GM18907 (cell line): Measurements from ENCODE around the gene GOLIM4.
"Not testable (repeated sequence)": the region's sequence is repeated elsewhere in the genome, so short reads cannot be mapped to it uniquely, and the experiment has no call there.

Experiments used
- ATAC-seq: cut with Tn5 transposase; IDR thresholded peaks from one replicate; pipeline ENCODE4 v1.9.1; 2021; ENCODE audit warnings: mild to moderate bottlenecking, moderate library complexity; ENCODE audit not compliant: unreplicated experiment

The GOLIM4 gene

DNA sequence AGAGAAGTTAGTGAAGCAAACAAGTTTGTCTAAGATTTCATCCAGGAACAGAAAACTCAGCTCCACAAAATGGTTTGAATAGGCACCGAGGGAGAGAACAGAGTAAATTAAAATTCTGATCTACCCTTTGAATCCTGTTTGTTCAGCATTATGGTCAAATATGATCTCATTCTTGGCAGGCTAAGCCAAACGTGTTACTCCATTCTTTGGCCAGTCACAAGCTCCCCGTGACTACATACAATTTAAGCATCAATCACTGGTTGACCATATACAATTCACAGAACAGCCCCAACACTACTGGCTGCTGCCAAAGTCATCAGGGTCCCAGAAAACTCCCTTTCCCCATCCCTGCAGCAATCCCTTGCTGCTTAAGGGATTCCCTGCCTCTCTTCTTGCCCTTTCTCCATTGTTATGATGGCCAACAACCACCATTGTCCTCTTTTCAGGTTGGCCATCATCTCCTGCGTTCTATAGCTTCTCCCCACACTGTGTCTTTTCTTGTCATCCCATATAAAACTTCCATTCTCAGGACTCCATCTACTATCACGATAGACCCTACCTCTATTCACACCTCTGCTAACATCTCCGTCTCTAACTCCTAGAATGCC is 46.3 kb downstream of the GOLIM4 start:
- no peak for ATAC-seq

DNA sequence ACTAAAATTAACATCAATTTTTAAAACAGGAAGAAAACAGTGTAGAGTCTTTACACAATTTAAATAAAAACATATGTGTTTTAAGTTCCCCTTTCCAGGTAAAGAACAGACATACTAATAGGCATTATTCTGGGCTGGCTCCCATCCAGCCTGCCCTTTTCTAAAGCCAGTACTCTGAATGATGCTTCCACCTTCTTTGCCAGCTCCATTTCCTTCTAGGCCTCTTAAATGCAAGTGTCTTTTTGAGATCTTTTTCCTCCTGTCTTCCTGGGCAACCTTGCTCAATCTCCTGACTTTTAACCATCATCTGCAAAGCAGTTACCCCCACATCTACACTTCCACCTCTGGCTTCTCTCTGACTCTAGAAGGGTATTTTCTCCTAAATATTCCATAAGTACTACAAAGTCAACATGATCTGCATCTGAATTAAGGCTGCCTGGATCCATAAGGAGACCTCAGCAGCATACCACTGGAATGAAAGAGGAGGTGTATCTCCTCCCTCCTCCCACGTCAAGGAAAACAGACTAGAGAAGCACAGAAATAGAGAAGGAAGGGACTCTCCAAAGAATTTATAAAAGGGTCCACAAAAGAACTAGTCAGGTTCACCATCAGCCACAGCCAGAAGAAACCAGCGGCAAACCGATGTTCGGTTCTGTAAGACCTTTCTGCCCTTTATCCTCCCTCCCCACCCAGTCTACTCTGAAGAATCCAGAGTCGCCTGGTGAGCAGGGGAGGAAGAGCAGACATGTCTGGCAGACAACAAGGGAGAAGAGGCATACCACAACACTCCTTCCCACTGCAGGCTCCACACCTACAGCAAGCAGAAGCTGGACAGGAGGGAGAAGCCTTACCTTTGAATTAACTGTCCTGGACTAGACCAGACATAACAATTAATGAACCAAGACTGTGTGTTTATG is 47.1 kb downstream of the GOLIM4 start:
- no peak for ATAC-seq

DNA sequence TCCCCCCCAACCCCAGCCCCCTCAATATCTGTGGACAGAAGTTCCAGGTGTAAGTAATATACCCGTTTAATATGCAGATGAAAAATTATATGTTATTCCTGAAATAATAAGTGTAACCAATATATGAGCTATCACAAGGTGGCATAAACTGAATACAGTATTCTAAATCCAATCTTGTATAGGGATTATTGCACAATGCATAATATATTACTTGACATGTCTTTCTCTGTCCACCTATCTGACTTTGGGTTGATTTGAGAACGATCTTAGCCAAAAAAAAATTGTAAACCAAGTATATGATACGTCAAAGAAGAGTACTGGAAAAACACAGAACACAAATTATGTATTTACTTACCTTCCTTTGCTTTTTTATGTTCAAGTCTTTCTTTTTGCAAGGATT is 47.8 kb downstream of the GOLIM4 start:
- no peak for ATAC-seq

DNA sequence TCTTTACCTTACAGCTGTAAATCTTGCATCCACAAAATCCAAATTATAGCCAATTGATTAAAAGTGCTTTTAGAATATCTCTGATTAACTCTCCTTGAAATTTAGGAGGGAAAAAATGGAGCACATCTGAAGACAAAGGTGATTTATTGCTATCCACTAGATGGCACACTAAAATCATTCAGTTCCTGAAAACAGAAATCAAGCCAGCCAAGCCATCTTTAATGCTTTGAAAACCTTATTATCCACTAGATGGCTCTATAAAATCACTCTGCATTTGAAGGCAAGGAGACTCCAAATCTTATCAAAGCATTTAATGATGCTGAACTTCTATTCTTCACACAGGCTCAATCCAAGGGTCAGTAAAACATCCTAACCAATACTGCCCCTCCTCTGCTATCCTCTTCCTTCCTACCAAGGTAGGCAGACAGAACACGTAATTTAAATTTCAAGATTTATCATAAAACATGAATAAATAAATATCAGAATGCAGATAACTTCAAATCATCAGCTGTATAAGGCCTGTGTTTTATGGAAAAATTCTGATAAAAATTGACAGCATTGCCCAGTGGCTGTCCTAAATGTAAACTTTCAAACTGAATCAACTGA is 48.4 kb downstream of the GOLIM4 start:
- peak; percentile 76 for ATAC-seq

DNA sequence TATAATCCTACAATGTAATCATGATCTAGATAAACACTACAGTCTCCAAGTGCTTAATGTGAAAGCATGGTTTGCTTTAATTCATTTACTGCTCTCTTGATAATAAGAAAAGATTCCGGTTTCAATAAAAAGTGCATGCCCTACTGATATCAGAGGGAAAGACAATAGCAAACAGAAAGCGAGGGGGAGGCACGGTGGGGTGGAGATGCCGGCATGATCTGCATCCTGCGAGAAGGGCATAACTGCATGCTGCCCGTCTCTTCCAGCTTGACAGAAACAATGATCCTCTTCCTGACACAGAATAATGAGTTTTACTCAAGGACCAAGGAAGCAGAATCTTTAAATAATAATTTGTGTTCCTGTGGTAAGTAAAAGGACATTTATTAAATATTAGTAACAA is 51.7 kb downstream of the GOLIM4 start:
- ATAC-seq = no peak

DNA sequence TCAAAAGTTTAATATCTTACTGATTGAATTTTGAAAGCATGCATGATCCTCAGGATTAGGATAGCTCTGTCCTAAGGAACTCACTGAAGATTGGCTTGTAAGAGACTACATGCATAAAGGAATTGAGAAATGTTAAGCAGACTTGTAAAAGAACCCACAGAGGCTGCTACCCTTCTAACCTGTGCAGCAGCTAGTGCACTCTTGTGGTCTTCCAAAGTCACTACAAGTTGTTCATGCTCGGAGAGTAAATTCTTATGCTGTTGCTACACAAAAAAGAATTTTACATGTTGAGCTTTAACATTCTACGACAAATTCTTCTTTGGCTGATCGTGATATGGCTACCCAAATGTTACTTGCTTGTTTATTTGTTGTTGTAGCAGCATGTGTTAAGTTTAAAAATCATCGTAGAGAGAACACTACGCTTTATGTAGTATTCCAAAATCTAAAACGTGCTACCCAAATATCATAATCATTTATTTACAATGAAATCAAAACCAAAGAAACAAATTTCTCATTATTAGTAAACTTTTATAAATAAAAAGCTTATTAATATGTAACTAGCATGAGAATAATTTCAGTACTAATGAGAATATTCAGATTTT is 55.0 kb downstream of the GOLIM4 start:
- peak; percentile 83 for ATAC-seq

DNA sequence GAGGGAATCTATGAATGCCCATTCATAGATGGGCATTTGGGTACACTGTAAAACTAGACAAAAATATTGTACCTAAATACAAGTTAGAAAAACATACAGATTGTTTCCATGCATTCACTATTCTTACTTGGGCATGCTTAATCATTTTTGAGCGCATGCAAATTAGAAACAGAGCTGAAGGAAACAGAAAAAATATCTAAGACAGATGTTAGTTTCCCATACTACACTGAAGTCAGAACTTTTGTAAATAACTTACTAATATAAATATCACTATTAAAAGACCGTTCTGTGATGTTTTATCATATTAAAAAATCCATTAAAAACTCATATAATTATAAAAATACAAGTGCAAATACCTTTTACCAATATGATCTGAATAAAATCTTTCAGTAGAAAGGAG is 58.7 kb downstream of the GOLIM4 start:
- no peak for ATAC-seq

DNA sequence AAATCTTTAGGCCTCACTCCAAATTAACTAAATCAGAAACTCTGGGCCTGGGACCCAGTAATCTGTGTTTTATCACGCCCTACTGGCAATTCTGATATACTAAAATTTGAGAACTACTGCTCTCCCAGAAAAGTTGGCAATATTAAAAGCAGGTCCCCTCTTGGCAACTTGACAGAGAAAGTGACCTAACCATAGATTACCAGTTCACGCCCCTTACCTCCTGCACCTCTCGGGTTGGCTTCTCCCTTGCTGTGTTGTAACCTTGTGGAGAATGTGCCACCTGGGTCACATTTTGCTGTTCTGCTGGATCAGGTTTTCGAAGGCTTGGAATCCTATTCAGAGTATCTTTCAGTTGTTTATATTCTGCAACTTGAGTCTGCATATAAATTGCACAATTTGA is 59.1 kb downstream of the GOLIM4 start:
- ATAC-seq = no peak

DNA sequence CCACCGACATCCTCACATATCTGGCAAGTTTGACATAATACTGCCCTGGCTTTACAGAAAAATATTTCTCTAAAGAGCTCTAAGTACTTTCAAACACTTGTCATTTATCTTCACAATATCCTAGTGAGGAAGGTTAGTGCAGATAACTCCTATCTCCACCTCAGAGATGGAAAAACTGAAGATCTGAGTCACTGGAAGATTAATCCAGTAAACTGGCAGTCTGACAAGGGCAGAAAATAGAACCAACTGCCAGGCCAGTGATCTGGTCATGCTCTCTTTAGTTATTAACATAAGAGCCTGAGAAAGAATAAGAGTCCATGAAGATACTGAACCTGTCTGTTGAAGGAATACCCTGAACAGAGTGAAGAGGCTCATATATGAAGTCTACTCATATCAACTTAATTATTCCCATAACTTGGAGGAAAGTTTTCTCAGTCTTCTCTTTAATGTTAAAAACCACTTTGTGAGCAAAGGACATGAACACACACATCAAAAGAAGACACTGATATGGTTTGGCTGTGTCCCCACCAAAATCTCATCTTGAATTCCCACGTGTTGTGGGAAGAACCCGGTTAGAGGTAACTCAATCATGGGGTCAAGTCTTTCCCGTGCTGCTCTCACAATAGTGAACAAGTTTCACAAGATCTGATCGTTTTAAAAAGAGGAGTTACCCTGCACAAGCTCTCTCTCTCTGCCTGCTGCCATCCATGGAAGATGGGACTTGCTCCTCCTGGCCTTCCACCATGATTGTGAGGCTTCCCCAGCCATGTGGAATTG is 61.4 kb downstream of the GOLIM4 start:
- no peak for ATAC-seq

DNA sequence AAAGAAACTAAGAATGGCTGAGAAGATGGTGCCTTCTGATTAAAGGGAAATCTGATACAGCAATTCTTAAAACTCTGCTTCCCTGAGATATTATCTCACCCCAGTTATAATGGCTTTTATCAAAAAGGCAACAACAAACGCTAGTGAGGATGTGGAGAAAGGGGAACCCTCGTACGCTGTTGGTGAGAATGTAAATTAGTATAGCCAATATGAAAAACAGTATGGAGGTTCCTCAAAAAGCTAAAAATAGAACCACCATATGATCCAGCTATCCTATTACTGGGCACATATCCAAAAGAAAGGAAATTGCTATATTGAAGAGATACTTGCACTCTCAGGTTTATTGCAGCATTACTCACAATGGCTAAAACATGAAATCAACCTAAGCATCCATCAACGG is 65.1 kb downstream of the GOLIM4 start:
- ATAC-seq = no peak

DNA sequence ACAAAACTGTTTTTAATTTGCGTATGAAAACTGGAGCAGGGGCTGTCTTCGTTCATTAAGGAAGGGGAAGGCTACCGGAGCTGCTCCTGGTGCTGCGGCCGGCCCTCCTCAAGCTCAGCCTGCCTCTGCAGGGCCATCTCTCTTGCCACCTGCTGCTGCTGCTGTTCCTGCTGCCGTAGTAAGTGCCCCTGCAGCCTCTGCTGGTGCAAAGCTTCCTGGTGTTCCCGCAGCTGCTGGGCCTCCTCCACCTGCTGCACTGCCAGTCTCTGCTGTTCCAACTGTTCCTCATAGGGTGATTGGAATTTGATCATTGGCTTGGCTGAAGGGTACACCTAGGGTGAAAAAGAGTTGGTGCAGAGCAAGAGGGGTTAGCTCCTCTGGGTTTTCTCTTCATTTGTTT is 66.0 kb downstream of the GOLIM4 start:
- ATAC-seq = no peak

DNA sequence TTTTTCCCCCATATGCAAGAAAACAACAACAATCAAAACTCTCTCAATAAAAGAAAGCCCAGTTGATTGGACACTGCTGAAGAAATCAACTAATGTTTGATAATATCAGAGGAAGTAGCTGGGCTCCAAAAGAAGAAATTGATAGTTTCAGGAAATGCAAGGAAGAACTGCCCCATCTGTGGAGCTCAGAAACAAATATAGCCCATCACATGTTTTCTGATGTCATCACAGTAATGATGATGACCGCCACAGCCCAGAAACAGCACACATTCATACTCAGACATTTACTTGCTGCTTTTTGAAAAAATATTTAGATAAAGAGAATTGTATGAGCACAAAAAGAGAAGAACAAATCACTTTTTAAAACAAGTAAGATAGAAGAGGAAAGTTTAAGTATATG is 67.6 kb downstream of the GOLIM4 start:
- ATAC-seq = no peak

DNA sequence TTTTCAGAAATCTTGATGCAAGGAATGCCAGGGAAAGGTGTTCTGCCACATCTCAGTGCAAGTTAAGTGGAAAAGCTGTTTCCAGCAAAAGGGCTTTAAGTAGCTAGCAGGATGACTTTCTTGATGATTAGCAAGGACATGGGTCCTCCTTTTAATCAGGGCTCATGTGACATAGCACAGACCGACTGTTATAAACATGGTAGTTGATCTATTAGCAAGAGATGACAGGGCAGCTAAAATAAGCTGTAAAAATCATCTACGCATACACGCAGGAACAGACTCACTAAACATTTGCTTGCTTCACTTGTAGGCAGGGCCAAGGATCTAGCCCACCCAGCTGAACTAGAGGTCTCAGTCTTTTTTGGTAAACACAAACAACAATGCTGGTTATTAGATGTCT is 69.0 kb downstream of the GOLIM4 start:
- ATAC-seq = no peak

DNA sequence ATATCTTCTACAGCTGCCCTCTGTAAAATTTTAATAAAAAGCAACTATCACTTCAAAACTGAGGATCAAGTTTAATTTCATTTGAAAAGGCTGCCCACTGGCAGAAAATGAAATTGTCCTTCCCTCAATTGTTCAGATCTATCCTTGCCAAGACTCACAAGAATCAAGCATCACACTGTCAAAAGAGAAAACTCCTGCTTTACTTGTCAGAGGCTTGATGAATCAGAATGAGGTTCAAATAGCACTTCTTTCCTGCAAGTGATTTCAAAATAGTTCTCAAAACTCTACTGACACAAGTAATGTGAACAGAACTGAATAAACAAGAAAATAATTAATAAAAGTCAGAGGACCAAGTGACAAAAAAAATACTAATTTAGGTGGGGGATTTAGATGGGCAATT is 70.6 kb downstream of the GOLIM4 start:
- no peak for ATAC-seq

DNA sequence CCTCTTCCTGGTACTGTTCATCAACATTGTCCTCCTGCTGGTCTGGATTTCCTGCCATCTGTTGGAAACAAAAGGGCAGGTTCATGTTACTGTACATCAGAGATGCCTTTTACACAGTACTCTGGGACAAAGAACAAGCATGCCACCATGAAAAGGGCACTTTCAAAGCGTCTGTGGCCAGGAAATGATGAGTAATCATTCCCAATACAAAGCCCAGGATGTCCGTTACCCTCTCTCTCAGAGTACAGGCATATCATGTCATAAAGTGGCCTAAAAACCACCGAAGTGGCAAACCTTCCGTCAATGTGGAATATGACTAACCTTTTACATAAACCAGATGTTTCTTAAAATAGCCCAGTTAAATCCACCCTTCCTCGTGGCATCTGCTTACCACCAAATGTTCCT is 71.2 kb downstream of the GOLIM4 start:
- ATAC-seq = peak; percentile 74

DNA sequence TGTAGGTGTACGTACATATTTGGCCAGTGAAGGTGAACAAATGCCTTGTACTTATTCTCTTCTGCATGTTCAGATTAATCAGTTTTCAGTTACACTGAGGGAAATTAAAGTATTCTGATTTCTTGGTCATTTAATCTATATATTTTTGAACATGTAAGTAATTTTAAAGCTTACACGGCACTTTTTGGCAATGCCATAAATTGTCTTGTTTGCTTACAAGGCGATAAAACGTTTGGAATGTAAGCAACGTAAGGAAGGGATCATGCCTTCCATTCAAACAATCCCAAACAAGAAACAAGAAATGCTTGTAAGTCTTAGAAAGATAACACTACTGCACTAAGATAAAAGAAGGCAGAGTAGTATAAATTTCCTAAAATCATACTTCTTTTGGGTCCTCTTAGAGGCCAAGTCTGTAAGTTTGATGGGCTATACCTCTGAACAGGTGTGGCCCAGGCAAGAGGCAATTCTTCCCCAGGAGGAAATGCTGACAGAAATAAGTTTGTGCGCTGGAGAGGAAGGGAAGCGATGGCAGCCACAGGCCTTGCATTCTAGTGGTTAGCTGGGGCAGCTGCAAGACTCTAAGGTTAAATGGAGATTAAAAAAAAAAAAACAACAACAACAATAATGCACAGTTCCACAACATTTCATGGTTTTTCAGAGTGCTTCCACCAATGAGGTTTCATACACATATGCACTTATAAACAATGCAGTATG is 73.8 kb downstream of the GOLIM4 start:
- no peak for ATAC-seq

DNA sequence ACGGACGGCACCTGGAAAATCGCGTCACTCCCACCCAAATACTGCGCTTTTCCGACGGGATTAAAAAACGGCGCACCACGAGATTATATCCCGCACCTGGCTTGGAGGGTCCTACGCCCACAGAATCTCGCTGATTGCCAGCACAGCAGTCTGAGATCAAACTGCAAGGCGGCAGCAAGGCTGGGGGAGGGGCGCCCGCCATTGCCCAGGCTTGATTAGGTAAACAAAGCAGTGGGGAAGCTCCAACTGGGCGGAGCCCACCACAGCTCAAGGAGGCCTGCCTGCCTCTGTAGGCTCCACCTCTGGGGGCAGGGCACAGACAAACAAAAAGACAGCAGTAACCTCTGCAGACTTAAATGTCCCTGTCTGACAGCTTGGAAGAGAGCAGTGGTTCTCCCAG is 84.4 kb downstream of the GOLIM4 start:
- not testable (repeated sequence) for ATAC-seq

DNA sequence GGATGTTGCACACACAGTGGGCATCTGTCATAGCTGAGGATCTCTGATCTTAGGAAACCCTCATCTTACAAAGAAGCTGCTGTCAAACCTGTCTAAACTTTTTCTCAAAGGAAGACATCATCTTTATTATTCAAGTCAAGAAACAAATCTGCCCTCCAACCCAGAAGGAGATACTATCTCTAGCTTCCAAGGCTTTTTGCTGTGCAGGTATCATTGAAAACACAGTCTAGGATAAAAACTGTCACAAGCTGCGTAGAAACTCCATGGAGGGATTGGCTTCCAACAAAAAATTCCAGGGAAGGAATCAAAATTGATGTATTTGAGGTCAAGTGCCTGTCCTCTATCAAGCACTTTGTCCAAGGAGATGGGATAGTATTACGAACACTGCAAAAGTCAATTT is 89.1 kb downstream of the GOLIM4 start:
- ATAC-seq = no peak

DNA sequence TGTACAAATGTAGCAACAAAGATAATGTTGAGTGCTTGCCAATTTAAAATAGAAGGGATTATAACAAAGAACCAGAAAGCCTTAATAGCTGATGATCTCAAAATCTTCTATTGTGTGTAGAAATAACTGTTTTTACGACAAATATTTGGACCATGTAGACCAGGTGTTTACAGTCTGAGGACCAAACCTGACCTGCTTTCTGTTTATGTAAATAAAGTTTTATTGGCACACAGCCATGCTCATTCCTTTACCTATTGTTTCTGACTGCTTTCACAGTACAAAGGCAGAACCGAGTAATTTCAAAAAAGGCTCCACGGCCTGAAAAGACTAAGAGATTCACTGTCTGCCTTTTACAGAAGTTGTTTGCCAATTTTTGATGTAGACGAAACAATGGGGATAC is 91.8 kb downstream of the GOLIM4 start:
- no peak for ATAC-seq

DNA sequence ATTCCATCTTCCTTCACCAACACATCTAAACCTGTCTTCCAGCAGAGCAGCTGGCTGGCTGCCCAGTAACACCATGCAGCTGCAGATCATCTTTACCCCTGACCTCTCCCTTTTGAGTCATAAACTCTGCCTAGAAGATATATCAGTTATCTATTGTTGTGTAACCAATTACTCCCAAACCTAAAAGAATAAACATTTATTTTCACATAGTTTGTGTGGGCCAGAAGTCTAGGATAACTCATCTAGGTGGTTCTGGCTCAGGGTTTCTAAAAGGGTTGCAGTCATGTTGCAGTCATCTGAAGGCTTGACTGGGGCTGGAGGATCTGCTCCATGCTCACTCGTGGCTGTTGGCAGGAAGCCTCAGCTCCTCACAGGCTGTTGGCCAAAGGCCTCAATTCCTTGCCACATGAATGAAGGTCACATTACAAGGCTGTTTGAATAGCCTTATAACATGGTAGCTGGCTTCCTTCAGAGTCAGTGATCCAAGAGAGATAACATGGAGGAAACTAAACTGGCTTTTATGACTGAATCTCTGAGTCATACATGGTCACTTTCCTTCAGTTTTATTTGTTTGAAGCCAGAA is 92.8 kb downstream of the GOLIM4 start:
- ATAC-seq = no peak
